BJ (cell line): Measurements from ENCODE around the gene RAPGEF1. TPM values are rescaled to one million over a fixed set of nuclear protein-coding genes. Genes with fewer than 3 reads are reported as not detected.

Experiments used
- CTCF ChIA-PET: fragments of 350-600 bp; formaldehyde crosslinking; extraction: SDS; loops from one replicate; lab custom pipeline; 2021; ENCODE audit warnings: antibody characterized with exemption, inconsistent platforms; lab: Yijun Ruan, JAX
- POLR2A ChIA-PET: fragments of 300-600 bp; sonication (Branson Sonifier 250); formaldehyde crosslinking; extraction: SDS; loops from one replicate; lab custom pipeline; 2021; ENCODE audit warnings: antibody characterized with exemption; lab: Charles Lee
- DNase-seq: peaks from one replicate; pipeline ENCODE4 v3.0.0-alpha.2; 2011; ENCODE audit warnings: low read depth
- H3K27me3 ChIP-seq: 2 replicates; pipeline ENCODE4 v1.6.0; 2011; ENCODE audit warnings: low read length; ENCODE audit not compliant: control insufficient read depth, insufficient read depth
- H3K36me3 ChIP-seq: 2 replicates; pipeline ENCODE4 v1.5.1; 2011; ENCODE audit warnings: low read length; ENCODE audit not compliant: control insufficient read depth, insufficient read depth
- H3K4me3 ChIP-seq: 2 replicates; pipeline ENCODE4 v1.5.1; 2011; ENCODE audit warnings: low read depth, mild to moderate bottlenecking, control low read depth, low read length
- CTCF ChIP-seq: IDR thresholded peaks from 2 replicates; pipeline ENCODE4 v1.5.1; 2011; ENCODE audit warnings: low read depth, mild to moderate bottlenecking, control low read depth, inconsistent platforms, low read length, moderate library complexity; ENCODE audit not compliant: insufficient read depth
- polyA plus RNA-seq: library from polyadenylated mRNA; depleted of rRNA; stranded (reverse); fragments of >200 nt; gene quantifications from 2 replicates; pipeline ENCODE4 v1.2.3, GENCODE V29; 2011

The RAPGEF1 gene
- polyA plus RNA-seq, 1 experiment: 31.6 TPM

- CTCF ChIA-PET: interaction anchor here (0.6 to 11.0 kb wide), 10 partner anchors 8 to 532 kb away, joined by 3 to 227 read pairs (median 4); no protein-coding TSS in a partner anchor
- no peak for DNase-seq
- no peak for TF ChIP-seq CTCF
- Histone ChIP-seq H3K27me3 (peaks cover 2% of the 10 kb centered on the region), H3K4me3 (no peak overlapping the region), H3K36me3 (no peaks in the 10 kb centered on the region)
- POLR2A ChIA-PET: no interaction called here
Measured at GRCh38 chr9:131744171-131744719, 4.4 kb upstream of the RAPGEF1 start.

- H3K4me3 ChIP-seq: no peak overlapping the region
- peaks cover 2% of the 10 kb centered on the region for H3K27me3 ChIP-seq
- no peak for TF ChIP-seq CTCF
- CTCF ChIA-PET: interaction anchor here (0.6 to 11.0 kb wide), 9 partner anchors 102 to 492 kb away, joined by 3 to 227 read pairs (median 4); no protein-coding TSS in a partner anchor
- POLR2A ChIA-PET: no interaction called here
- no peak for DNase-seq
- no peaks in the 10 kb centered on the region for H3K36me3 ChIP-seq
Measured at GRCh38 chr9:131743501-131743900, 3.6 kb upstream of the RAPGEF1 start.

GRCh38 chr9:131743096-131743495 is 3.2 kb upstream of the RAPGEF1 start:
- ChIA-PET POLR2A (no interaction called here), CTCF (interaction anchor here (0.6 to 11.0 kb wide), 8 partner anchors 112 to 492 kb away, joined by 3 to 227 read pairs (median 4); no protein-coding TSS in a partner anchor)
- no peak for TF ChIP-seq CTCF

GRCh38 chr9:131740898-131741297 is 1.0 kb upstream of the RAPGEF1 start:
- H3K4me3 ChIP-seq: no peak overlapping the region
- no peak for TF ChIP-seq CTCF
- CTCF ChIA-PET: interaction anchor here (0.5 to 11.0 kb wide), 36 partner anchors 9 to 392 kb away, joined by 3 to 227 read pairs (median 4); no protein-coding TSS in a partner anchor
- no peak for DNase-seq
- no peaks in the 10 kb centered on the region for H3K36me3 ChIP-seq
- peaks cover 2% of the 10 kb centered on the region for H3K27me3 ChIP-seq
- POLR2A ChIA-PET: no interaction called here

More at GRCh38 chr9:131743096-131743495, 3.2 kb upstream of the RAPGEF1 start:
- no peak overlapping the region for H3K4me3 ChIP-seq
- H3K27me3 ChIP-seq: peaks cover 2% of the 10 kb centered on the region
- H3K36me3 ChIP-seq: no peaks in the 10 kb centered on the region
- no peak for DNase-seq

- DNase-seq: no peak
- ChIA-PET CTCF (interaction anchor here (0.6 to 11.0 kb wide), 37 partner anchors 7 to 403 kb away, joined by 3 to 227 read pairs (median 4); no protein-coding TSS in a partner anchor), POLR2A (interaction anchor here (1.0 kb wide), 1 partner anchor 98 kb away, joined by 3 read pairs; no protein-coding TSS in a partner anchor)
Measured at GRCh38 chr9:131739133-131739958, 530 bp downstream of the RAPGEF1 start.

More at GRCh38 chr9:131739133-131739958, 530 bp downstream of the RAPGEF1 start:
- Histone ChIP-seq H3K36me3 (no peaks in the 10 kb centered on the region), H3K4me3 (peak overlapping the region; percentile 56), H3K27me3 (no peaks in the 10 kb centered on the region)
- no peak for TF ChIP-seq CTCF
